IMR-90 (cell line): ENCODE data around the gene TCF12. TPM values are rescaled to one million over a fixed set of nuclear protein-coding genes. Genes with fewer than 3 reads are reported as not detected.

Experiments used
- ATAC-seq: fragments of 200-7000 bp; cut with Tn5 transposase; 2 replicates; pipeline ENCODE4 v1.9.1; 2020; ENCODE audit warnings: low read depth, mild to moderate bottlenecking, moderate library complexity
- BruUV-seq: library from RNA; stranded (reverse); fragments of 400-500 nt; replicated peaks from 2 replicates; lab custom pipeline; 2021; lab: Mats Ljungman, UMichigan
- CTCF ChIA-PET: fragments of 300-600 bp; formaldehyde crosslinking; extraction: SDS; loops from one replicate; lab custom pipeline; 2021; ENCODE audit warnings: antibody characterized with exemption; lab: Yijun Ruan, JAX
- POLR2A ChIA-PET: fragments of 300-600 bp; sonication (Branson Sonifier 250); formaldehyde crosslinking; loops from one replicate; lab custom pipeline; 2022; ENCODE audit warnings: antibody characterized with exemption; ENCODE audit not compliant: unreplicated experiment; lab: Charles Lee
- DNase-seq: peaks from one replicate; pipeline ENCODE4 v3.0.0; 2013
- H2AFZ ChIP-seq: replicated peaks from 2 replicates; pipeline ENCODE3; 2013; ENCODE audit warnings: low read length, mild to moderate bottlenecking; ENCODE audit not compliant: poor library complexity
- H2AK5ac ChIP-seq: 2 replicates; pipeline ENCODE4 v1.6.1; 2013; ENCODE audit warnings: low read depth, low read length, inconsistent platforms
- H2AK9ac ChIP-seq: replicated peaks from 2 replicates; pipeline ENCODE3; 2013; ENCODE audit warnings: mild to moderate bottlenecking, low read depth, low read length, moderate library complexity; ENCODE audit not compliant: poor library complexity
- H2BK120ac ChIP-seq: 2 replicates; pipeline ENCODE4 v1.6.1; 2013; ENCODE audit warnings: low read depth, low read length, inconsistent platforms
- H2BK15ac ChIP-seq: 3 replicates; pipeline ENCODE4 v1.6.1; 2013; ENCODE audit warnings: low read depth, low read length, inconsistent platforms
- H2BK20ac ChIP-seq: 2 replicates; pipeline ENCODE4 v1.6.1; 2013; ENCODE audit warnings: low read depth, mild to moderate bottlenecking, inconsistent platforms, low read length, moderate library complexity
- H2BK5ac ChIP-seq: 2 replicates; pipeline ENCODE4 v1.6.1; 2013; ENCODE audit warnings: mild to moderate bottlenecking, low read depth, low read length, inconsistent platforms; ENCODE audit not compliant: poor library complexity, severe bottlenecking
- H3K14ac ChIP-seq: replicated peaks from 2 replicates; pipeline ENCODE4 v1.6.1; 2013; ENCODE audit warnings: low read depth, low read length, inconsistent platforms
- H3K18ac ChIP-seq: 2 replicates; pipeline ENCODE4 v1.6.1; 2013; ENCODE audit warnings: low read depth, low read length, control low read depth
- H3K23ac ChIP-seq: 2 replicates; pipeline ENCODE4 v1.6.1; 2013; ENCODE audit warnings: low read depth, low read length, inconsistent platforms
- H3K27ac ChIP-seq: 2 replicates; pipeline ENCODE4 v1.5.1; 2013; ENCODE audit warnings: mild to moderate bottlenecking, control low read depth, low read length; ENCODE audit not compliant: insufficient read depth
- H3K27me3 ChIP-seq: 2 replicates; pipeline ENCODE4 v1.6.1; 2013; ENCODE audit warnings: low read length; ENCODE audit not compliant: control insufficient read depth, insufficient read depth
- H3K36me3 ChIP-seq: 2 replicates; pipeline ENCODE4 v1.6.1; 2013; ENCODE audit warnings: low read length, mixed read lengths; ENCODE audit not compliant: control insufficient read depth, insufficient read depth
- H3K4ac ChIP-seq: 2 replicates; pipeline ENCODE4 v1.6.1; 2013; ENCODE audit warnings: low read depth, low read length, inconsistent platforms
- H3K4me1 ChIP-seq: 2 replicates; pipeline ENCODE4 v1.6.1; 2013; ENCODE audit warnings: low read length, mixed read lengths; ENCODE audit not compliant: control insufficient read depth, insufficient read depth
- H3K4me2 ChIP-seq: 2 replicates; pipeline ENCODE4 v1.6.1; 2013; ENCODE audit warnings: low read depth, mild to moderate bottlenecking, control low read depth, low read length, moderate library complexity
- H3K4me3 ChIP-seq: 2 replicates; pipeline ENCODE4 v1.5.1; 2013; ENCODE audit warnings: low read depth, mild to moderate bottlenecking, control low read depth, low read length, moderate library complexity; ENCODE audit not compliant: insufficient read depth
- H3K56ac ChIP-seq: 2 replicates; pipeline ENCODE4 v1.6.1; 2013; ENCODE audit warnings: low read length, inconsistent platforms; ENCODE audit not compliant: insufficient read depth; ENCODE audit errors: extremely low read depth
- H3K79me1 ChIP-seq, 2 experiments: 2 replicates each; pipeline ENCODE4 v1.6.1; 2013; ENCODE audit warnings: low read length in 2 of 2, inconsistent platforms in 1 of 2, low read depth in 1 of 2
- H3K9ac ChIP-seq: 2 replicates; pipeline ENCODE4 v1.6.1; 2013; ENCODE audit warnings: low read depth, low read length, control low read depth
- H3K9me1 ChIP-seq: 2 replicates; pipeline ENCODE4 v1.6.1; 2013; ENCODE audit warnings: low read length, inconsistent platforms; ENCODE audit not compliant: insufficient read depth
- H3K9me3 ChIP-seq: 2 replicates; pipeline ENCODE4 v1.6.1; 2013; ENCODE audit warnings: low read length; ENCODE audit not compliant: control insufficient read depth, insufficient read depth
- H4K20me1 ChIP-seq: 2 replicates; pipeline ENCODE4 v1.6.1; 2013; ENCODE audit warnings: low read length, inconsistent platforms; ENCODE audit not compliant: insufficient read depth
- H4K5ac ChIP-seq: 2 replicates; pipeline ENCODE4 v1.6.1; 2013; ENCODE audit warnings: mild to moderate bottlenecking, low read depth, low read length, control low read depth
- H4K8ac ChIP-seq, 2 experiments: 2 replicates each; pipeline ENCODE4 v1.6.1; 2013; ENCODE audit warnings: low read depth in 2 of 2, low read length in 2 of 2, control low read depth in 1 of 2, inconsistent platforms in 1 of 2
- H4K91ac ChIP-seq: 2 replicates; pipeline ENCODE4 v1.6.1; 2013; ENCODE audit warnings: low read depth, low read length, inconsistent platforms; ENCODE audit not compliant: insufficient read depth
- CEBPB ChIP-seq: IDR thresholded peaks from 2 replicates; pipeline ENCODE4 v1.6.1; 2012; ENCODE audit warnings: low read depth, low read length, improper control_type of control experiment
- FOS ChIP-seq: fragments of 150-350 bp; IDR thresholded peaks from 2 replicates; pipeline ENCODE4 v1.6.1; 2016; ENCODE audit warnings: low read depth, low read length
- MAFK ChIP-seq: IDR thresholded peaks from 2 replicates; pipeline ENCODE4 v1.6.1; 2012; ENCODE audit warnings: low read depth, low read length, improper control_type of control experiment
- MXI1 ChIP-seq: IDR thresholded peaks from 2 replicates; pipeline ENCODE4 v1.6.1; 2012; ENCODE audit warnings: low read depth, mild to moderate bottlenecking, low read length, moderate library complexity, borderline replicate concordance
- NFE2L2 ChIP-seq: fragments of 150-350 bp; IDR thresholded peaks from 2 replicates; pipeline ENCODE4 v1.6.1; 2016; ENCODE audit warnings: low read depth, mild to moderate bottlenecking, low read length
- RFX5 ChIP-seq: IDR thresholded peaks from 2 replicates; pipeline ENCODE4 v1.8.0; 2012; ENCODE audit warnings: low read depth, mild to moderate bottlenecking, low read length, moderate library complexity
- SMC3 ChIP-seq: fragments of 150-350 bp; IDR thresholded peaks from 2 replicates; pipeline ENCODE4 v1.6.1; 2016; ENCODE audit warnings: low read depth, mild to moderate bottlenecking, antibody characterized with exemption, low read length, moderate library complexity
- WGBS, 2 experiments: methylation state at CpG; one replicate each; pipeline versions ENCODE4 v1.1.5 to v1.1.7; 2013; ENCODE audit warnings: missing lambda C conversion rate in 2 of 2; ENCODE audit not compliant: insufficient read length in 1 of 2; ENCODE audit errors: extremely low coverage in 2 of 2; 5-methylcytosine and 5-hydroxymethylcytosine counted together
- dilution Hi-C: fragments of 300-500 bp; cut with HindIII; formaldehyde crosslinking; loops from one replicate; pipeline ENCODE4 v1.14.3; 2018; ENCODE audit warnings: low sequenced_read_pairs; ENCODE audit not compliant: unreplicated experiment
- in situ Hi-C: fragments of 300-500 bp; cut with MboI; formaldehyde crosslinking; loops from 3 replicates; pipeline ENCODE4 v1.14.3; 2019; ENCODE audit warnings: low sequenced_read_pairs, inconsistent platforms, mixed read lengths
- intact Hi-C: fragments of 100-400 bp; cut with micrococcal nuclease; formaldehyde crosslinking; loops from 2 replicates; pipeline ENCODE4 v1.10.0; 2022
- polyA plus RNA-seq, 3 experiments: library from polyadenylated mRNA; depleted of rRNA; stranded (reverse); fragments of >200 nt; gene quantifications; 2 replicates each; pipeline ENCODE4 v1.2.3, GENCODE V29; 2012; ENCODE audit warnings: low replicate concordance in 1 of 3
- total RNA-seq: library from RNA; depleted of rRNA; stranded (reverse); fragments of >200 nt; gene quantifications from 2 replicates; pipeline ENCODE4 v1.2.3, GENCODE V29; 2012
- TF ChIP-seq, protein P1 (sequence below): conservative IDR thresholded peaks from 2 replicates; pipeline ENCODE4 v1.5.1; 2012; ENCODE audit warnings: mild to moderate bottlenecking, low read depth, low read length, improper control_type of control experiment
- TF ChIP-seq, protein P2 (sequence below): fragments of 150-350 bp; IDR thresholded peaks from 2 replicates; pipeline ENCODE4 v1.6.1; 2017; ENCODE audit warnings: mild to moderate bottlenecking, antibody characterized with exemption, low read length, low read depth

TCF12 gene
- total and polyA plus RNA-seq, 2 of the 4 experiments (the other 2 are of a cell fraction), result 79.4 to 160 TPM

DNA sequence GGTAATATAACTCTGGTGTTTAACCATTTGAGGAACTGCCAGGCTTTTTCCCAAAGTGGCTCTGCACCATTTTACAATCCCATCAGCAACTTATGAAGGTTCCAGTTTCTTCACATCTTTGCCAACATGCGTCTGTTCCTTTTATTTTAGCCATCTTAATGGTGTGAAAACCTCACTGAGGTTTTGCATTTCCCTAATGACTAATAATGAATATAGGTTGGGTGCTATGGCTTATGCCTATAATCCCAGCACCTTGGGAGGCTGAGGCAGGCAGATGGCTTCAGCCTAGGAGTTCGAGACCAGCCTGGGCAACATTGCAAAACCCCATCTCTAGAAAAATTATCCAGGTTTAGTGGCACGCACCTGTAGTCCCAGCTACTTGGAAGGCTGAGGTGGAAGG is 210.6 kb downstream of the TCF12 start:
- peaks cover 4% of the 10 kb centered on the region for H3K36me3 ChIP-seq
- H2AK5ac ChIP-seq, result no peak overlapping the region
- DNase-seq (no peak), ATAC-seq (no peak)
- H2AK9ac ChIP-seq, result no peak overlapping the region
- peaks cover 8% of the 10 kb centered on the region for H4K20me1 ChIP-seq
- H2BK20ac ChIP-seq, result no peak overlapping the region
- H3K9me3 ChIP-seq, result no peaks in the 10 kb centered on the region
- no TSS peak for BruUV-seq
- intact Hi-C loops (no loop called here), in situ Hi-C loops (no loop called here), dilution Hi-C loops (loop anchor here (25.0 kb wide), 1 partner anchor 642 kb away; no protein-coding TSS in a partner anchor)
- H3K27me3 ChIP-seq, result no peaks in the 10 kb centered on the region
- WGBS, 2 experiments, result no CpG with 5 or more reads among the region's 3 CpGs
- no peak overlapping the region for H3K18ac ChIP-seq
- no peak overlapping the region for H3K27ac ChIP-seq
- no peak overlapping the region for H4K5ac ChIP-seq
- no peak overlapping the region for H2BK15ac ChIP-seq
- H2BK5ac ChIP-seq, result no peak overlapping the region
- no peak overlapping the region for H3K14ac ChIP-seq
- H3K23ac ChIP-seq, result no peak overlapping the region
- H2AFZ ChIP-seq, result no peak overlapping the region
- H3K9me1 ChIP-seq, result peaks cover 9% of the 10 kb centered on the region
- no peak overlapping the region for H2BK120ac ChIP-seq
- POLR2A ChIA-PET, result no interaction called here
- H3K79me1 ChIP-seq, result peaks cover 20 to 52% of the 10 kb centered on the region in 2 experiments
- H3K56ac ChIP-seq, result no peak overlapping the region
- no peak overlapping the region for H3K4me2 ChIP-seq
- TF ChIP-seq FOS (no peak), RFX5 (no peak), MAFK (no peak), SMC3 (no peak), CEBPB (no peak), MXI1 (no peak), NFE2L2 (no peak)
- TF ChIP-seq, protein P1, sequence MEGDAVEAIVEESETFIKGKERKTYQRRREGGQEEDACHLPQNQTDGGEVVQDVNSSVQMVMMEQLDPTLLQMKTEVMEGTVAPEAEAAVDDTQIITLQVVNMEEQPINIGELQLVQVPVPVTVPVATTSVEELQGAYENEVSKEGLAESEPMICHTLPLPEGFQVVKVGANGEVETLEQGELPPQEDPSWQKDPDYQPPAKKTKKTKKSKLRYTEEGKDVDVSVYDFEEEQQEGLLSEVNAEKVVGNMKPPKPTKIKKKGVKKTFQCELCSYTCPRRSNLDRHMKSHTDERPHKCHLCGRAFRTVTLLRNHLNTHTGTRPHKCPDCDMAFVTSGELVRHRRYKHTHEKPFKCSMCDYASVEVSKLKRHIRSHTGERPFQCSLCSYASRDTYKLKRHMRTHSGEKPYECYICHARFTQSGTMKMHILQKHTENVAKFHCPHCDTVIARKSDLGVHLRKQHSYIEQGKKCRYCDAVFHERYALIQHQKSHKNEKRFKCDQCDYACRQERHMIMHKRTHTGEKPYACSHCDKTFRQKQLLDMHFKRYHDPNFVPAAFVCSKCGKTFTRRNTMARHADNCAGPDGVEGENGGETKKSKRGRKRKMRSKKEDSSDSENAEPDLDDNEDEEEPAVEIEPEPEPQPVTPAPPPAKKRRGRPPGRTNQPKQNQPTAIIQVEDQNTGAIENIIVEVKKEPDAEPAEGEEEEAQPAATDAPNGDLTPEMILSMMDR, result no peak
- TF ChIP-seq, protein P2, sequence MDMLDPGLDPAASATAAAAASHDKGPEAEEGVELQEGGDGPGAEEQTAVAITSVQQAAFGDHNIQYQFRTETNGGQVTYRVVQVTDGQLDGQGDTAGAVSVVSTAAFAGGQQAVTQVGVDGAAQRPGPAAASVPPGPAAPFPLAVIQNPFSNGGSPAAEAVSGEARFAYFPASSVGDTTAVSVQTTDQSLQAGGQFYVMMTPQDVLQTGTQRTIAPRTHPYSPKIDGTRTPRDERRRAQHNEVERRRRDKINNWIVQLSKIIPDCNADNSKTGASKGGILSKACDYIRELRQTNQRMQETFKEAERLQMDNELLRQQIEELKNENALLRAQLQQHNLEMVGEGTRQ, result no peak
- no peak overlapping the region for H3K4ac ChIP-seq
- CTCF ChIA-PET, result no interaction called here
- H4K8ac ChIP-seq, result no peak overlapping the region
- no peak overlapping the region for H3K4me3 ChIP-seq
- no peaks in the 10 kb centered on the region for H3K4me1 ChIP-seq
- no peak overlapping the region for H3K9ac ChIP-seq
- no peak overlapping the region for H4K91ac ChIP-seq
